Esophagus (tissue), 2 donors: Measurements from ENCODE around the gene MDN1. TPM values are rescaled to one million over a fixed set of nuclear protein-coding genes. Genes with fewer than 3 reads are reported as not detected.

Experiments
- H3K27ac ChIP-seq, 2 donors: one replicate each; pipeline ENCODE4 v1.5.1; 2013; ENCODE audit warnings: low read depth in 2 of 2, mild to moderate bottlenecking in 2 of 2, inconsistent platforms in 1 of 2, low read length in 1 of 2, moderate library complexity in 1 of 2
- H3K27me3 ChIP-seq, 2 donors: one replicate each; pipeline ENCODE4 v1.6.1; 2013; ENCODE audit warnings: low read length in 2 of 2, control low read depth in 1 of 2, mild to moderate bottlenecking in 1 of 2; ENCODE audit not compliant: insufficient read depth in 2 of 2, control insufficient read depth in 1 of 2
- H3K36me3 ChIP-seq, 2 donors: one replicate each; pipeline ENCODE4 v1.6.1; 2013; ENCODE audit warnings: low read length in 1 of 2; ENCODE audit not compliant: control insufficient read depth in 2 of 2, insufficient read depth in 2 of 2
- H3K4me1 ChIP-seq, 2 donors: one replicate each; pipeline ENCODE4 v1.6.1; 2013; ENCODE audit warnings: low read length in 1 of 2; ENCODE audit not compliant: control insufficient read depth in 2 of 2, insufficient read depth in 2 of 2
- H3K4me3 ChIP-seq, 2 donors: one replicate each; pipeline ENCODE4 v1.5.1; 2013; ENCODE audit warnings: low read length in 2 of 2, mild to moderate bottlenecking in 2 of 2, low read depth in 1 of 2, moderate library complexity in 1 of 2
- H3K9me3 ChIP-seq, 2 donors: one replicate each; pipeline ENCODE4 v1.6.1; 2013; ENCODE audit warnings: mild to moderate bottlenecking in 2 of 2, low read depth in 1 of 2, low read length in 1 of 2, moderate library complexity in 1 of 2; ENCODE audit not compliant: control insufficient read depth in 2 of 2, insufficient read depth in 1 of 2
- WGBS, 2 donors: extraction: QIAGEN DNeasy Blood & Tissue Kit; methylation state at CpG; one replicate each; pipeline ENCODE4 v1.1.7; 2013; 5-methylcytosine and 5-hydroxymethylcytosine counted together
- polyA plus RNA-seq, 2 donors: library from polyadenylated mRNA; stranded (reverse); fragments of 200-250 nt; gene quantifications; one replicate each; pipeline ENCODE4 v1.2.3, GENCODE V29; 2013
- donor health status: healthy with polysubstance abuse.
- donor health status: Bipolar disorder and iron deficiency.

The MDN1 gene
- polyA plus RNA-seq, 2 donors: 10.1 to 23.9 TPM

DNA sequence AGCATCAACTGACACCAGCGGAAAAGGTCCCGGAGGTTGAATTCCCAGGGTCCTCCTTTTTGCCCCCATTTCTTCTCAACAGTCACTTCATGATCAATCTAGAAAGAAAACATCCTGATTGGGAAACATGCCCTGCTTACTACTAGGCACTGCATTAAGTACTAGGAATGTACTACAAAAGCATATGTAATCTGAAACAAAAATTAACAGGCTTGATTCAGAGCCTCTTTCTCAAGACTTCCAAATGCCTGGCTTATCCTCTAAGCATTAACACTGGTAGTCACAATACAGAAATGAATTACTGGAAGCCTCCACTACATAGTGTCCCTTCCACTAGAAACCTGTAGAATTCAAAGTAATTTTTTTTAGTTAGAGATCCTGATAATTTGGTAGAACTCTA, 96.5 kb downstream of the MDN1 start:
- peaks cover 10 to 20% of the 10 kb centered on the region in 2 donors for H3K36me3 ChIP-seq
- H3K27me3 ChIP-seq: no peaks in the 10 kb centered on the region
- H3K27ac ChIP-seq: no peak overlapping the region
- no peak overlapping the region for H3K4me3 ChIP-seq
- no peaks in the 10 kb centered on the region for H3K4me1 ChIP-seq
- H3K9me3 ChIP-seq: no peaks in the 10 kb centered on the region
- 98% methylated on average over 2 of the region's 2 CpGs for WGBS, 2 donors

DNA sequence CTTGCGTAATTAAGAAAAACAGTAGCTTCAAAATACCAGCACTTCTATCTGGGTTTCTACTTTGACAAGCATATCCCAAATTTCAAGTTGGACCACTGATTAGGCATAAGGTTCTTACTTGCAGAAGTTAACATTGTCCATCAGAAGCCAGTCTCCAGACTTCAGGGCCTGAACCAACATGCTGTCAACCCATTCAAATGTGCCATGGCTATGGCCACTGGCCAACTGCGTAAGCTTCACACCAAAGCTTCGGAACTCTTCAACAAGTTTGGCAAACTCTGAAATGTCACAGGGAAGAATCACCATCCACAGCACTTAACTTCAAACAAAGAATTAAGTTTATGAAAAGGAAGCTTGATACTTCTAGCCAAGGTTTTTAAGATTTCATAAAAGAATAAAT, 103.1 kb downstream of the MDN1 start:
- Histone ChIP-seq H3K9me3 (no peaks in the 10 kb centered on the region), H3K27ac (no peak overlapping the region), H3K4me3 (no peak overlapping the region), H3K36me3 (peaks cover 12 to 23% of the 10 kb centered on the region in 2 donors), H3K27me3 (no peaks in the 10 kb centered on the region), H3K4me1 (no peaks in the 10 kb centered on the region)
- WGBS, 2 donors: 60 to 75% methylated on average over 3 of the region's 3 CpGs

DNA sequence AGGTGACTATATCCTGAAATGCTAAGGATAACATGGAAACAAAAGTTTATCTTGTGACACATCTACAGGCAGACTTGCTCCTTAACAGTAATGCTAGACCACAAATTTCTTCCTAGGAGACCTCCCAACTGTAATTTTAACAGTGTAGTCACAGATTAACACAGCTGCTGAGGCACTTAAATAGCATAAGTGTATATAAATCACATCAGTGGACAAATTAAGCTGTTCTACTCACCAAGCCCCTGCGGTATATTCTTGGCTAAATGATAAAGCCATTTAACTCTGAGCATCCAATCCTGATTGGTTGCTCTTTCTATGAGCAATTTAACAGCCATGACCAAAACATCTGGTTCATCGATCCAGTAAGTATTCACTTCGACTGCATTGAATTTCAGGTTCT, 107.8 kb downstream of the MDN1 start:
- peaks cover 12 to 21% of the 10 kb centered on the region in 2 donors for H3K36me3 ChIP-seq
- WGBS, 2 donors: 90 to 91% methylated on average over 3 of the region's 3 CpGs

DNA sequence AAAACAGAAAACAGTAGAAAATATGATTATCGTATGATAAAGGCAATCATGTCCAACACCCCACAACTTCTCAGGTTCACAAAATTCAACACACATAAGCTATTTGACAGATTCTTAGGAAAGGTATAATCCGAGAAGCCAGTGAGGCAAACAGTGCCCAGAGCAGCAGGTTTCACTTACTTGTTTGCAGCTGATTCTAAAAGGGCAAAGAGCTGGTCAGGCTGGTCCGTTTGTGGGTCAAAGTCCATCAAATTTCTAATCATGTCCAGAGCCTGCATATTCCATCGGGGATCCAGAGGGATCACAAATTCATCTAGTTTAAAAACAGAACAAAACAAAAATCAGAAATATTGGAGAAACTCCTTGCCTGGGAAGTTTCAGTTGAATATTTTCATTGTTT, 111.3 kb downstream of the MDN1 start:
- Histone ChIP-seq H3K4me3 (no peak overlapping the region), H3K36me3 (peaks cover 8 to 15% of the 10 kb centered on the region in 2 donors), H3K9me3 (no peaks in the 10 kb centered on the region), H3K4me1 (no peaks in the 10 kb centered on the region), H3K27ac (no peak overlapping the region), H3K27me3 (no peaks in the 10 kb centered on the region)
- WGBS, 2 donors: 62 to 72% methylated on average over 4 of the region's 4 CpGs

More for the DNA sequence above, 107.8 kb downstream of the MDN1 start:
- Histone ChIP-seq H3K4me3 (no peak overlapping the region), H3K9me3 (no peaks in the 10 kb centered on the region), H3K27ac (no peak overlapping the region), H3K4me1 (no peaks in the 10 kb centered on the region), H3K27me3 (no peaks in the 10 kb centered on the region)

DNA sequence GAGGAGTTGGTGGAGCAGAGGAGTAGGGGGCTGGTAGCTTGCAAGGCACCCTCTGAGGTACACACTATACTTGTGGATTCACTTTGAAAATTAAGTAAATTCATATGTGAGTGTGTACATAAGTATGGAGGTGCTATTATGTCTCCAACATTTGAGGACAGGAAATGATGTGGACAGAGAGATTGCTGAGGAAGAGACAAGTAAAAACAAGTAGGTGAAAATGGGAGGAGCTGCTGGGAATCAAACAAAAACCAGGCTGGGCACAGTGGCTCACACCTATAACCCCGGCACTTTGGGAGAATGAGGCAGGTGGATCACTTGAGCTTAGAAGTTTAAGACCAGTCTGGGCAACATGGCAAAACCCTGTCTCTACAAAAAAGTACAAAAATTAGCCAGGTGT, 111.8 kb downstream of the MDN1 start:
- 63 to 75% methylated on average over 1 of the region's 1 CpG for WGBS, 2 donors
- H3K36me3 ChIP-seq: peaks cover 8 to 13% of the 10 kb centered on the region in 2 donors
- H3K4me3 ChIP-seq: no peak overlapping the region
- no peak overlapping the region for H3K27ac ChIP-seq
- H3K4me1 ChIP-seq: no peaks in the 10 kb centered on the region
- H3K9me3 ChIP-seq: no peaks in the 10 kb centered on the region
- H3K27me3 ChIP-seq: no peaks in the 10 kb centered on the region

DNA sequence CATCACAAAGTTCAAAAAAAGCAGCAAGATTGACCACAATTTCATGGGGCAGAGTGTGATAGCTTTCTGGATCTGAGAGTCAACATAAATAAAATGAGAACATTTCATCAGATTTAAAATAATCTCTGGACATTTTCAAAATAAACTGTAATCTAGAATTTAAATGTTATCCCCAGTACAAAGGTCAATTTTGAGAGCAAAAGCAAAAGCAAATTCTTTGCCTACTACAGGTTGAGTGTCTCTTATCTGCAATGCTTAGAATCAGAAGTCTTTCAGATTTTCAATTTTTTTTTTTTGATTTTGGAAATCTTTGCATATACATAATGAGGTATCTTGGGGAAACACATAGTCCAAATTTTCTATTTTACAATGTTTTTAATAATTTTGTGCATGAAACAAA, 113.5 kb downstream of the MDN1 start:
- H3K36me3 ChIP-seq: peaks cover 8 to 10% of the 10 kb centered on the region in 2 donors
- no peaks in the 10 kb centered on the region for H3K9me3 ChIP-seq
- no peaks in the 10 kb centered on the region for H3K4me1 ChIP-seq
- no peak overlapping the region for H3K27ac ChIP-seq
- no peak overlapping the region for H3K4me3 ChIP-seq
- H3K27me3 ChIP-seq: no peaks in the 10 kb centered on the region

DNA sequence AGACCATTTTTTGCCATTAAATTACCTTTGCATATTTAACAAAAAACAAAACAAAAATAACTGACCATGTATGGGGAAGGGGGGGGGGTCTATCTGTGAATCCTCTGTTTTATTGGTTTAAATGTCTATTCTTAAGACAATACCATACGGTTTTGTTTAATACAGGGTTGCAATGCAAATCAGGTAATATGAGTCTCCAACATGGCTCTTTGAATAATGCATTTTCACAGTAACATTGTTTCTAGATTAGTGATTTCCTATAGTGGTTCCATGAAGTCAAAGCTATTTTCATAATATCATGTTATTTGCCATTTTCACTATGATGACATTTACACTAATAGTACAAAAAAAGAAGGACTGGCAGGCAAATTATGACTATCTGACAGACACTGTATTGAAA, 116.3 kb downstream of the MDN1 start:
- H3K36me3 ChIP-seq: peaks cover 7 to 10% of the 10 kb centered on the region in 2 donors
- no peak overlapping the region for H3K27ac ChIP-seq
- H3K4me3 ChIP-seq: no peak overlapping the region
- no peaks in the 10 kb centered on the region for H3K4me1 ChIP-seq
- H3K9me3 ChIP-seq: no peaks in the 10 kb centered on the region
- H3K27me3 ChIP-seq: no peaks in the 10 kb centered on the region
- 95 to 100% methylated on average over 1 of the region's 1 CpG for WGBS, 2 donors

DNA sequence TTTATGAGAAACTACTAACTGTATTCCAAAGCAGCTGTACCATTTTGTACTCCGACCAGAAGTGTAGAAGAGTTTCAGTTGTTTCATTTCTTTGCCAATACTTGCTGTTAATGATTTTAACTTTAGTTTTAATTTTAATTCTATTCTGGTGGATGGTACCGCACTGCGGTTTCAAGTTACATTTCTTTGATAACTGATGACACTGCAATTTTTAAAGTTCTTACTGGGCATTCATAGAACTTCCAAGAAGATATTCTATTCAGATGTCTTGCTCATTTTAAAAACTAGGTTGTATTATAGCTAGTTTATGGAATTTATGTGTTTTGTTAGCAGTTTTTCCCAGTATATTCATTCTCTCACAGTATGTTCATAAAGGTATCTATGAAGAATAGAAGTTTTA, 117.2 kb downstream of the MDN1 start:
- Histone ChIP-seq H3K36me3 (peaks cover 7% of the 10 kb centered on the region in 2 donors), H3K27ac (no peak overlapping the region), H3K4me1 (no peaks in the 10 kb centered on the region), H3K9me3 (no peaks in the 10 kb centered on the region), H3K4me3 (no peak overlapping the region), H3K27me3 (no peaks in the 10 kb centered on the region)
- WGBS, 2 donors: 97 to 98% methylated on average over 3 of the region's 3 CpGs

DNA sequence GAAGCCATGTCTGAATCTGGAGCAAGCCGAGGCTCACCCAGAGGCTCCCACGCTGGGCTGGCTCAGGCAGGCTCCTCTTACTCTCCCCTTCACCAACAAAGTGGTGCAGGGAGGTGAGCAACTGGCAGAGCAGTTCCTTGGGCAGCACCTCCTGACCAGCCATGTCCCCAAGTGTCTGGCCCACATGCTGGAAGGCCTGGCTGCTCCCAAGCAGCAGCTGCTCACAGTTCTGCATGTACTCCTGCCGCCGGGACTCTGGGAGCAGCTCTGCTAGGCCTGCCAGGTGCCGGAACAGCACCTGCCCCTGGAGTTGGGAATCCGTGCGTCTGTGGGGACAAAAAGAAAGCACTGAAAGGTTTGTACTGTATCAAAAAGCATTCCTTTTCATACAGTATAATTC, 123.9 kb downstream of the MDN1 start:
- Histone ChIP-seq H3K27ac (no peak overlapping the region), H3K4me3 (no peak overlapping the region), H3K27me3 (no peaks in the 10 kb centered on the region), H3K4me1 (no peaks in the 10 kb centered on the region), H3K9me3 (no peaks in the 10 kb centered on the region), H3K36me3 (peaks cover 30 to 34% of the 10 kb centered on the region in 2 donors)
- 96% methylated on average over 7 of the region's 7 CpGs for WGBS, 2 donors

DNA sequence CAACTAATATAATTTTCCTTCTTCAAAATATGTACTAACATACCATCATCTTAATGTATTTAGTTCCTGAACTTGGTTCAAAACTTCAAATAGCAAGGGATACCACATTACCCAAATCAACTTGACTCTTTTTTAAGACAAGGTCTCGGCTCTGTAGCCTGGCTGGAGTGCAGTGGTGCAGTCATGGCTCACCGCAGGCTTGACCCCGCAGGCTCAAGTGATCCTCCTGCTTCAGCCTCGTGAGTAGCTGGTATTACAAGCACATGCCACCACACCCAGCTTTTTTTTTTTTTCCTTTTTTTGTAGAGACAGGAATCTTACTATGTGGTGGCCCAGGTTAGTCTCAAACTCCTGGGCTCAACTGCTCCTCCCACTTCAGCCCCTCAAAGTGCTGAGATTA, 125.2 kb downstream of the MDN1 start:
- peaks cover 29 to 34% of the 10 kb centered on the region in 2 donors for H3K36me3 ChIP-seq

More for the DNA sequence above, 125.2 kb downstream of the MDN1 start:
- no peaks in the 10 kb centered on the region for H3K27me3 ChIP-seq
- no peaks in the 10 kb centered on the region for H3K4me1 ChIP-seq
- no peak overlapping the region for H3K4me3 ChIP-seq
- 89 to 93% methylated on average over 4 of the region's 4 CpGs for WGBS, 2 donors
- no peak overlapping the region for H3K27ac ChIP-seq
- no peaks in the 10 kb centered on the region for H3K9me3 ChIP-seq
